GM12872 (cell line): ENCODE results near the gene TDRD10.

Experiments used
- CTCF ChIP-seq: IDR thresholded peaks from 3 replicates; pipeline ENCODE4 v1.5.1; 2011; ENCODE audit warnings: low read depth, mild to moderate bottlenecking, low read length, moderate library complexity; ENCODE audit not compliant: insufficient read depth

TDRD10 gene

GRCh38 chr1:154546264-154547063, 44.4 kb downstream of the TDRD10 start:
- TF ChIP-seq CTCF: peak; percentile 88

- TF ChIP-seq CTCF: no peak
Measured at GRCh38 chr1:154547105-154547732, 45.2 kb downstream of the TDRD10 start.

- no peak for TF ChIP-seq CTCF
Measured at GRCh38 chr1:154548028-154548427, 46.0 kb downstream of the TDRD10 start.

- no peak for TF ChIP-seq CTCF
Measured at GRCh38 chr1:154549202-154549770, 47.3 kb downstream of the TDRD10 start.

- TF ChIP-seq CTCF: no peak
Measured at GRCh38 chr1:154550070-154550469, 48.1 kb downstream of the TDRD10 start.

- no peak for TF ChIP-seq CTCF
Measured at GRCh38 chr1:154550657-154551056, 48.6 kb downstream of the TDRD10 start.

GRCh38 chr1:154551474-154551873, 49.5 kb downstream of the TDRD10 start:
- no peak for TF ChIP-seq CTCF
